ENCODE data around the gene TJP3.

The TJP3 gene

DNA sequence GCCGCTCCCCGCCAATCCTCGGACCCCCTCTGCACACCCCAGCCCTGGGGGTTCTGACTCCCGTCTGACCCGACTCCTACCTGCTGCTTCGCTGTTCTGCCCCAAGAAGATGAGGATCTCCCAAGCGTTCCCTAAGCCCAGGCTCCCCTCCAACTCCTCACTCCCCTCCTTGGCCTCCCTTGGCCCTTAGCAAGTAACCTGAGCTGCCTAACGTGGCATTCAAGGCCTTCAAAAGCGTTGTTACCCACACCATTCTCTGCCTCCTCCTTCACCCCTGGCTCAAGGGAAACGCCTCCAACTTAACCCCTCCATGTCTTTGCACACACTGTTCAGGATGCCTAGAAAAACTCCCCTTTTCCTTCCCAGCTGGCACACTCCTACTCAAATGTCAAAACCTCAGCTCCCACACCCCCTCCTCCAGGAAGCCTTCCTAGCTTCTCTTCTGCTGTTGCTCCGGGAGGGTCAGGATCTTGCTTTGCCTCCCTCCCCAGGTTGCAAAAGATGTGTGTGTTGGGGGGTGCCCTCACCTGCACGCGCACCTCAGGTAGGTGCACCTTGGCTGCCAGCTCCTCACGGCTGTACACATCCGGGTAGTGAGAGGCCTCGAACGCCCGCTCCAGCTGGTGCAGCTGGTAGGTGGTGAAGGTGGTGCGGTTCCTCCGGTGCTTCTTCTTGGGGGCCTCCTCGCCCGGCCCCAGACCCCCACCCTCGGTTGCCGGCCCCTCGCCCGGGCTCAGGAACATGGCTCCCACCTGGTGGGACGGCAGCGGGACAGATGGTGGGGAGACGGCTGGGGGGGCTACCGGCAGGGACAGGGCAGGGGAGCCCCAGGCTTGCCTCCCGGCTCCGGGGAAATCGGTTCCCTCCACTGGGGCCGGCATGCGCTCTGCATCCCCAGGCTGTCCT lies 63.1 kb downstream of the TJP3 start:
- no peak for DNase-seq

DNA sequence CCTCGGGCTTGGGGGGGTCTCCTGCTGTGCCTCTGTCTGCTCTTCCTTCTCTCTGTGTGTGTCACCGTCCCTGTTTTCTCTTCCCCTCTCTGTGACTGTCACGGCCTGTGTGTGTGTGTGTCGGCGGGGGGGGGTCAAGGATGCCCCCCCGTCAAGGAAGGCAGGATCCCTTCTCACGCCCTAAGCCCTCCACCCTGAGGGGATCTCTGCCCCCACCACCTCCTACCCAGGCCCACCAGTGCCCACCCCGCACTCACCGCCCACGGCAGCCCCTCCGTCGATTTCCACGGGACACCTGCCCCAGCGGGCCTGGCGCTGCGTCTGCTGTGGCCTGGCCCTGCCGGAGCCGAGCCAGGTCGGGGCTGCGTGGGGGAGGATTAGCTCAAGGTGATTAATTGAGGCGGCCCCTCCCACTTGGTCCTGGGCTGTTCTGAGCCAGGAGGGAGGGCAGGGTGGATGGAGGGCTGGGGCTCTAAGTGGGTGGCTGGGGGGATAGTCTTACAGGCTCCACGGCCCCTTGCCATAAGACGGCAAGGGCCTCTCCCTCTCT lies 63.8 kb downstream of the TJP3 start, which contains the start of gene RAX2:
TSS of gene RAX2 (minus strand) at position 323 of the 550 bp plus-strand sequence. CDS start 486 bp downstream, outside the sequence.
- no peak for DNase-seq

DNA sequence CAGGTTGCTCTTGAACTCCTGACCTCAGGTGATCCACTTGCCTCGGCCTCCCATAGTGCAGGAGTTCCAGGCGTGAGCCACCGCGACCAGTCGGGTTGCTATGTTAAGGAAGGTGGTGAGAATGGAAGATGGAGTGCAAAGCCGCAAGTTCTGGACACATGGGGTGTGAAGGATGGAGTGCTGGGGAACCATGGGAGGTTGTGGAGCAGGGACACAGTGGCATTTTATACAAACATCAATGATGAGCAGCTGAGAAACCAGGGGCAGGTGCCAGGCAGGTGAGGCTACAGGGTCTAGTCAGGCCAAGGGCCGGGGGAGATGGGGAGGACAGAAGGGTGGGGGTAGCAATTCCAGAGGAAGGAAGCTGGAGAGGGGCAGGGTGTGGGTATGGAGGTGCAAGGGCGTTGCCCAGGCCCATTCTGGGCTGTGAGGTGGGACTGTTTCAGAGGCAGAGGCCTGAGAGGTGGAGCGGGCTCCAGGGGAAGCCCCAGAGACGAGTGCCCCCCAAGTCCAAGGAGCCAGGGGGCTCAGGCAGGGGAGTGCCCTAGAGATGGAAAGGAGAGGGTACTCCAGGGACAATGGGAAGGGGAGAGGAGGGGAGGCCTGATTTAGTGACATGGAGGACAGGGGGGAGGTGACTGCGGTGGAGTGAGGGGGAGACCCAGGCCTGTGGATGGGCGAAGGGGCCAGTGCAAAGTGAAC lies 65.8 kb downstream of the TJP3 start:
- no peak for DNase-seq

DNA sequence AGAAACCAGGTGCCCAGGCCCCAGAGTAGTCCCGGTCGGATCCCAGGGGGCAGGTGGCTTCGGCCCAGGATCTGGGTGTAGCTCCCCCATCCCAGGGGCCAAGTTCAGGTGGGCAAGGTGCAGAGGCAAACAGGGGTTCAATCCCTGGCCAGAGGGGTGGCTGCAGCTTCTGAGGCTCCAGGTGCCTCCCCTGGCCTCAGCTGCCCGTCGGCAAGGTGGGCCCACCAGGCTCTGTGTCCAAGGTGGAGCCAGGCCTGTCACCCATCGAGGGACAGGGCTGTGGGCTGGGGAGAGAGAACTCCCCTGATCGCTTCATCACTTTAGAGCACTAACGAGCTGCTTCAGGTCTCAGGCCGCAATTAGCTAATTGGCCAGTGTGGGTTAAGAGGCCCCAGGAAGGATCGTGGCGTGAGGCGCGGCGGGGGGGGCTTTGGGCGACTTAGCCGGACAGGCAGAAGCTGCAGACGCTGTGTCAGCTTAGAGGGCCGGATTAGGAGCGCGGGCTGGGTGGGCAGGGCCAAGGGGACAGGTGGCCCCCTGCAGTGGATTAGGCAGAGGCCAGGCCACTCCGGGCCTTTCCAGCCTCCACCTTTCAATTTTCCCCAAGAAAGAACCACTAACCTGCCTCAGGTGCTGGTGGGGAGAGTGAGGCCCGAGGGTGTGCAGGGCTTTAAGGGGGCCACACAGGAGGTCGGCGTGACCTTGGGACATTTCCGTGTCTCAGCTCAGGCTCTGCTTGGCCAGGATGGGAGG lies 66.6 kb downstream of the TJP3 start:
- DNase-seq, result no peak

DNA sequence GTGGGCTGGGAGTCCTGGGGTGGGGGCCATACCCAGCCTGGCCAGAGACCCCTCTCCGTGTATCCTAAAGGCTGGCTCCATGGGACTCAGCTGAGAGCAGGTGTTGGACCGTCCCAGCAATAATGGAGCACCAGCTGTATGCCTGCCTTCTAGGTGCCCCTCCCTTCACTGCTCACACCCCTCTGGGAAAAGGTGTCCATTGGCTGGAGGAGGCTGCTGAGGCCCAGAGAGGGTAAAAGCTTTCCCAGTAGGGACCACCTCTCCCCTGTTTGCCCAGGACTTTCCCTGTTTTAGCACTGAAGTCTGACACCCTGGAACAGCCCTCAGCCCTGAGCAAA lies 67.2 kb downstream of the TJP3 start:
- no peak for DNase-seq

DNA sequence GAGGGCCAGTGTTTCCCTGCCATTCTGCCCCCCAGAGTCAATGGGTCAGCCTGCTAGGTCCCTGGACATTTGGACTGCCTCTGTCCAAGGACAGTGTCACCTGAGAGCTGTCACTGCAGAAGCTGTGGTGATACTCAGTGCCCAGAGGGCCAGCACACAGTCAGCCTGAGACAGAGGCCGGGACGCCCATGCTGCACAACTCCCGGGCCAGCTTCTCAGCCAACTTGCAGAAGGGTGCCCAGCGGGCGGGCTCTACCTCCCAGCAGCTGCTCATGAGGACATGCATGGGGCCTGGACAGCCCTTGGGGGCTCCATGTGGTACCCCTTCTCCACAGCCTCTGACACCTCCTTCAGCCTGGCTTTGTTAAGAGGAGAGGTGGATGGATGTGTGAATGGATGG lies 67.6 kb downstream of the TJP3 start:
- no peak for DNase-seq

DNA sequence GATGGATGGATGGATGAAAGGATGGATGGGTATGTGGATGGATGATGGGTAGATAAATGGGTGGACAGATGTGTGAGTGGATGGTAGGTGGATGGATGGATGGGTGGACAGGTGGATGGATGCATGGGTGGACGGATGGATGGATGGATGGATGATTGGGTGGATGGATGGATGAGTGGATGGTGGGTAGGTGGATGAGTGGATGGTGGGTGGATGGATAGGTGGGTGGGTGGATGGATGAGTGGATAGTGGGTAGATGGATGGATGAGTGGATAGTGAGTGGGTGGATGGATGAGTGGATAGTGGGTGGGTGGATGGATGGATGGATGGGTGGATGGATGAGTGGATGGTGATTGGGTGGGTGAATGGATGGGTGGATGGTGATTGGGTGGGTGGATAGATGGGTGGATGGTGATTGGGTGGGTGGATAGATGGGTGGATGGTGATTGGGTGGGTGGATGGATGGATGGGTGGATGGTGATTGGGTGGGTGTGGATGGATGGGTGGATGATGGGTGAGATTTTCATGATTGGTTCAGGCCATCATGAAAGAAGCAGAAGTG lies 68.4 kb downstream of the TJP3 start:
- DNase-seq, result no peak

DNA sequence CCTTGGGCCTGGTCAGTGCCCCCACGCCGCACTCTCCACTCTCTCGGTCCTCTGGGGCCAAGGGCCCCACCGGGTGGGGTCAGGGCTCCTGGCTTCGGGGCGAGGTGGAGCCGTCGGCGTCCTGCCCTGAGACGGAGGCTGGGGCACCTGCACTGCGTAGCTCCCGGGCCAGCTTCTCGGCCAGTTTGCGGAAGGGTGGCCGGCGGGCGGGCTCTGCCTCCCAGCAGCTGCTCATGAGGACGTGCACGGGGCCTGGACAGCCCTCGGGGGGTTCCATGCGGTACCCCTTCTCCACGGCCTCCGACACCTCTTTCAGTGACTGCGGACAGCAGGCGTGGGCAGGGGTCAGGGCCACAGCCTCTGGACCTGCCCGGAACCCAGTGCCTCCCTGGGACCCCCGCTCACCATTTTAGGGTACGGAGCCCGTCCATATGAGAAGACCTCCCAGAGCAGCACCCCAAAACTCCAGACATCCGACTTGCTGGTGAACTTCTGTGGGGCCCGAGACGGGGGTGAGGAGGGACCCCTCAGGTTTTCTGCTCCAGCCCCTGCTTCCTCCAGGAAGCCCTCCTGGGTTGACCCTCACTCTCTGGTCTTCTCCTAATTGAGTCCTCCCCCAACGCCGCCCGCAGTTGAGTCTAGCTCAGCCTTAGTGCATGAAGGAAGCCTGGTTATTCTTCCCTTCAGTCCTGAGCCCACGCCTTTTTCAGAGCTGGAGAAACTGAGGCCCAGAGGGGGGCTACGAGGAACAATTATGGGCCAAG lies 70.1 kb downstream of the TJP3 start:
- no peak for DNase-seq

DNA sequence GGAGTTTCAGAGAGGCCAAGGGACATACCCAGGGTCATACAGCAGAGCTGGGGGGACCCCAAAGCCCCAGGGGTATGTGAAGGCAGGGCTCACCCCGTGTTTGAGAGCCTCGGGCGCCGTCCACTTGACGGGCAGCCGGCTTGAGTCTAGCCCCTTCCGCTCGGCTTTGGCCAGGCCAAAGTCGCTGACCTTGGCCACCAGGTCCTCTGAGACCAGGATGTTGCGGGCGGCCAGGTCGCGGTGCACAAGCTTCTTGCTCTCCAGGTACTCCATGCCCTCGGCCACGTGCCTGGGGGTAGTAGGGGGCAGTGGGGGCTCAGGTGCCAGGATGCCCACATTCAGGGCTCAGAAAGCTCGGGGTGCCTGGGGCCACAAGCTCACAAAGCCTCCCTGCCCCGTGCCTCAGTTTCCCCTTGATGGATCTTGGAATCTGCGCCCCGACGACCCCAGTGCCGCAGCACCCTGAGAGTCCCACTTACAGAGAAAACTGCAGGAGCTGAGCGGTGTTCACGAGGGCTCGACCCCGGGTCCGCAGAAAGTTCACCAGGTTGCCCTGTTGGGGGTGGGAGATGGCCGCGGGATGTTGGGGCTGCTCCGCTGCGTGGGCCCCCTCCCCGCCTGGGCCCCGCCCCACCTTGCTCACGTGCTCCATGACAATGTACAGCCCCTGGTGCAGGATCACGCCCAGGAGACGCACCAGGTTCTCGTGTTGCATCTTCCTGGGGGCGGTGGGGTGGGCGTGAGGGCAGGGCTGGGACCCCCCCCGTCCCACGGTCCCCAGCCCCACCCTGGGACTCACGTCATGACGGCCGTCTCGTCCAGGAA lies 70.9 kb downstream of the TJP3 start:
- no peak for DNase-seq

DNA sequence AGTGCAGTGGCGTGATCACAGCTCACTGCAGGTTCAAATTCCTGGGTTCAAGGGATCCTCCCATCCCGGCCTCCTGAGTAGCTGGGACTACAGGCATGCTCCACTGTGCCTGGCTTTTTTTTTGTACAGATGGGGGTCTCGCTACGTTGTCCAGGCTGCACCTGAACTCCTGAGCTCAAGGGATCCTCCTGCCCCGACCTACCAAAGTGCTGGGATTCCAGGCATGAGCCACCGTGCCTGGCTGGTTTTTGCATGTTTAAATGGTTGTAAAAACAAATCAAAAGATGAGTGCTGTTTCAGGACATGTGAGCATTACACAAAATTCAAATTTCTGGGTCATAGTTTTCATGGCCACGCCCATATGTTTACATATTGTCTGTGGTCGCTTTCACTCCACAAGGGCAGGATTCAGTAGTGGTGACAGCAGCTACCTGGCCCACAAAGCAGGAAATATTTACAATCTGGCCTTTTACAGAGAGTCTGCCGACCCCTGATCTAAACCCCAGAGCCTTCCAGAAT lies 72.7 kb downstream of the TJP3 start:
- DNase-seq, result no peak

DNA sequence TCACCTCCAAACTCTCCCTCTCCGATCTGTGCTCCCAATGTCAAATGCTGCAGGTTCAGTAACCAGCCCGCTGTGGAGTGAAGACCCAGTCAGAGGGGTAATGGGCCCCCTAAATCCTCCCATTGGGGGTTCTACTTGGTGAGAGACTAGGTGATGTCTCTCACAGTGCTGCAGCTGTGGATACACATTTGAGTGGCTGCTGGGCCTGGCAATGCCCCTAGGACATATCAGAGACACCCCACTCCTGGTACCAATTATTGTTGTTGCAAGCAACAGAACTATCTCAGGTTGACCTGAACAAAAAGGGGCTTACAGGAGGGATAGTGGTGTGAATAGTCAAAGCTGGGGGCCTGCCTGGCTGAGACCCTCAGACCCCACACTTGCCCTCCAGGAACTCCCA lies 73.4 kb downstream of the TJP3 start:
- no peak for DNase-seq

DNA sequence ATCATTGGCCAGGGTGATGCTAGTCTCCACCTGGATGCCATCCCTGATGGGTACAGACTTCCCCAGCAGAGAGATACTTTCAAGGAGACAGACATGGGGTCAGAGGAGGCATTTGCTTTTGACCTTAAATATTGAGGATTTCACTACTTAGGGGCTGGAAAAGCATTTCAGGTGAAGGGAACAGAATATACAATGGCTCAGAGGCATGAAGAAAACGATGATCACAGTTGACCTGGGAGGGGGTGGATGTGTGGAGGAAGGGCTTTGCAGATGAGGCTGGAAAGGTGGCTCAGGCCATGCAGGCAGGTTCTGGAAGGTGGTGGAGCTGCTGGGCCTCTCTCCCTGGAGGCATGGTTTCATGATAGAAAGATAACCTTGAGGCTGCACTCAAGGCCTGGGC lies 74.1 kb downstream of the TJP3 start:
- no peak for DNase-seq

DNA sequence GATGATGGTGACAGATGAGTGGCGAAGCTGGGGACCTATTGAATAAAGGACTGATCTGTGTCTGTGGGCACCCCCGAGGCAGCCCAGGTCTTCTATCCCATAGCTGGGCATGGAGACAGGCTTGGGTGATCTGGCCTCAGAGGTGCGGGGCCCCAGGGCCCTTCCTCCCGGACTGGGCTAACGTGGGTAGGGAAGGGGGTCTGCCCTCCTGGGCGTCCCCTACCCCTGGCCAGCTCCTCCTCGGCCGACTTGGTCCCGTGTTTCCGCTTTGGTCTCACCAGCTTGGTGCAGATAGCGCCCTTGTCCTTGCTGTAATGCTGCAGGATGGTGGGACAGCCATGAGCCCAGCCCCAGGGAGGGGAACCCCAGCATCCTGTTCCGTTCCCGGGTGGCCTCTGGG lies 74.7 kb downstream of the TJP3 start:
- no peak for DNase-seq

DNA sequence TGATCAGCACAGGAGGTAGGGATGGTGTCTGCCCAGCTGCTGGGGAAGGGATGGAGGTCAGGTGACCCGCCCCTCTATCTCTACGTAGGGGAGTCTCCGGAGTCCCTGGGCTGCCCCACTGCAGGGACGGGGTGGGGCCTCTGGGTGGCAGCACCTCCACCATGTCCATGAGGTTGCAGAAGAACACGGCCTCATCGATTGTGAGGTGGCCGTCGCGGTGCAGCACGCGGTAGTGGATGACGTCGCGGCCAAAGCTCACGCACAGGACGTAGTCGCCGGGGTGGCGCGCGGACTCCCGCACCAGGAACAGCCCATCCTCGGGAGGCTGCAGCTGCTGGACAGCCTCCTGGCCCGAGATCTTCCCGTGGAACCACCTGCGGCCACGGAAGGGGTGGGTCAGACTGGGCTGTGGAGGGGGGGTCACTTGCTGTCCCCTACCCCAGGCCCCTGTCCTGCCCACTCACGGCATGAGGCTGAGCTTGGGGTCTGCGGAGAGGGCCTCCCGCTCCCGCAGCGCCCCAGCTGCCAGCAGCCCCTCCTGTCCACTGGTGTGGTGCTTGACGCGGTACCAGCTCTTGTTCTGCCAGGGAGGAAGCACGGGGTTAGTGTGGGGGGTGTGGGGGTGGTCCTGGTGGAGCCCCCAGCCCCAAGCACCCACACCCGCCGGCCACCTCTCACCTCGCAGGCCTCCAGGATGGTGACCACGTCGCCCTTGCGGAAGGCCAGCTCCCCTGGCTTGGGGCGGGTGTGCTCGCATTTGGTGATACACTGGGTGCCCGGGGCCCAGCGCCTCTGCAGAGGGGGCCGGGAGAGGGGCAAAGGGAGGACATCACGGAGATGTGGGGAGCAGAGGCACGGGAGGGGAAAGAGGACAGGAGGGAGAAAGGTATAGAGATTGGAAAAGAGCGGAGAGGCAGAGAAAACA lies 75.7 kb downstream of the TJP3 start:
- peak; percentile 61 to 68 for DNase-seq

DNA sequence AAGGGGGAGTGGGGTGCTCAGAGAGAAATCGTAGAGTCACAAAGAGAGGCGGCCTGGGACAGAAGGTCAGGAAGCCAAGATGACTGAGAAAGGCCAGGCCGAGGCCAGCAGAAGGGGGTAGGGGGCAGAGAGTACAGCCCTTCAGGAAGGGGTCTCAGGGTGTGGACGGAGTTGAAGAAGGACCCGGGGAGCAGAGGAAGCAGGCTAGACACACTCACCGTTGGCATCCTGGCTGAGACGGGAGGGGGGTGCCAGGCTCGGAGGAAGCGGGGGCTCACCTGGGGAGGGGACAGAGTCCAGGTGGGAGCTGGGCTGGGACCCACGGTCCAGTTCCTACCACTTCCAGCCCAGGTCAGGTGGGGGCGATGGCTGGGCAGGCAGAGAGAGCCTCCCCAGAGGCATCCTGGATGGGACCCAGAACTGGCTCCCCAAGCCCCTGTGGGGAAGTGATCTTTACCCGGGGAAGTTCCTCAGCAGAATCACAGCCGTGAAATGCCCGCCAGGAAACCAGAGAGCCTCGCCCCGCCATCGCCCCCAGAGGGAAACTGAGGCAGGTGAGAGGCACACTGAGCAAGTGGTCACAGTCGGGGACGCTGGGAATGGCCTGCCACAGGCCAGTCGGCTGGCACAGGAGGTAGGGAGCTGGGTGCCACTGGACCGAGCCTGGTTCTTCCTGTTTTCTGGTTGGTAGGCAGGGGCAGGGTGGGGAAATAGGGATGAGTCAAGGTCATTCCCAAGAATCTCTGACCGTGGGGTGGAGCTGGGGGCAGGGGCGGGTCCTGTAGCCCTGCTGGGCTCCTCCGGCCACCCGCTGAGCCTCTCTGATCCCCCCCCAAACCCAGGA lies 76.6 kb downstream of the TJP3 start:
- no peak for DNase-seq

DNA sequence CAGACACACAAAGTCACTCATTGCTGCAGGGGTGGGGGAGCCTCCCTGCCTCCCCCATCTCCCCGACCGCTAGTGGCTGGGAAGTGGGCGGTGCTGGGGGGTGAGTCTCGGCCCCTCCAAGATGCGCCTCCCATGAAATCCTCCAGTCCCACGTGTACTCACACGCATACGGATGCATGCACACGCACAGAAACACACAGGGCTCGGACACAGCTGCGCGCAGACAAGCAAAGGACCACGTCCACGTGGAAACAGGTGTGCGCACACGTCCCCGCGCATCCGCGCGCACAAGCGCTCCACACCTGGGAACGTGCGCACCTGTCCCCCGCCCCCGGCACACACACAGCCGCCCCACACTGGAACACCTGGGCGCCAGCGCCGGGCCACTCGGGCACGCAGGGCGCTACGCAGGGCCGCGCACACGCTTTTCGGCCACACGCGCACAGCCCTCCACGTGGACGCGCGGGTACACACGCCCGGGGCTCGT lies 77.3 kb downstream of the TJP3 start:
- DNase-seq, result peak in 1 of 2 experiments; percentile 49

DNA sequence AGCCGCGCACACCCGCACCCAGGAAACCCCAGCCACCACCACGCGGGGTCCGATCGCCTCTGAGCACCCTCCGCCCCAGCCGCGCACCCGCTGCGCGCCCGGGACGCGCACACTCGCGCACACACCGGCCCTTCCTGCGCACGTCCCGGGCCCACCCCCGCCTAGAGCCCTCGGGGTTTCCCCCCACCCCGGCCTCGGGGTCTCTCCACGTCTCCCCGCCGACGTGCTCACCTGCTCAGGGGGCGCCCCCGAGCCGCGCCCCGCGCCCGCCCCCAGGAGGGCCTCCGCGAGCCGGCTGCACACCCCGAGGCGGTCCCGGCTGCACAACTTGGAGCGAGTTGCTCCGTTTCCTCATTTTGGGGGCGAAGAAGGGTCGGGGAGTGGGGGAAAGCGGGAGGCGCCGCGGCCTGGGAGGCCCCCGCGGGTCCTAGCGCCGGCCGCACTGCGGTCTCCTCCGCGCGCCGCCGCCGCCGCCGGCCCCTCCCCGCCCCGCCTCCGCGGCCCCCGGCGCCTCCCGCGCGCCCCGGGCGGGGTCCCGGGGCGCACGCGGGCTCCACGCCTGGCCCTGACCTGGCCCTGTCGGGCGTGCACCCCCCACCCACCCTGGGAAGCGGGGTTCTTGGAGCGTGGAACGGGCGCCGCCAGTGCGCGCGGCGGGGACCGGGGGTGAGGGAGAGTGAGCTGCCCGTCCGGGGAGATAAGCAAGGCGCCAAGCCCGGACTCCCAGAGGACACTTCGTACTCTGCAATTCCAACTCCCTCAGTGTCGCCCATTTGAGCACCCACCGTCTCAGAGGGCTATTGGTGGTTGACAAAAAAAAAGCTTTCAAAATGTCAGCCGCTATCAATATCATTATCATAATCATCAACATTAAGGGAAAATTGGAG lies 78.0 kb downstream of the TJP3 start, which contains the start of gene MATK:
TSS of gene MATK (minus strand) at position 444 of the 887 bp plus-strand sequence. CDS start 1,246 bp downstream, outside the sequence.
- DNase-seq, result peak; percentile 55 to 62
